Stimulated activated CD4-positive, alpha-beta T cell treated with anti-CD3 and anti-CD28 coated beads, Interleukin-15, amount 100 ng/mL, for 24 hours (primary cell): ENCODE measurements around the gene SH3BP4.
"Not testable (repeated sequence)": the region's sequence is repeated elsewhere in the genome, so short reads cannot be mapped to it uniquely, and the experiment has no call there.

Experiments
- DNase-seq: peaks from one replicate; pipeline ENCODE4 v3.0.0-alpha.2; 2020

Gene SH3BP4

GRCh38 chr2:235001237-235002133 is 49.7 kb downstream of the SH3BP4 start:
- DNase-seq = no peak

- no peak for DNase-seq
These were observed 50.6 kb downstream of the SH3BP4 start for GRCh38 chr2:235002198-235003095.

- no peak for DNase-seq
These were observed 51.4 kb downstream of the SH3BP4 start for GRCh38 chr2:235003096-235003775.

GRCh38 chr2:235004329-235004903 is 52.6 kb downstream of the SH3BP4 start:
- no peak for DNase-seq

- no peak for DNase-seq
These were observed 53.2 kb downstream of the SH3BP4 start for GRCh38 chr2:235005023-235005422.

- no peak for DNase-seq
These were observed 53.9 kb downstream of the SH3BP4 start for GRCh38 chr2:235005603-235006259.

- no peak for DNase-seq
These were observed 54.6 kb downstream of the SH3BP4 start for GRCh38 chr2:235006461-235006860.

- no peak for DNase-seq
These were observed 55.2 kb downstream of the SH3BP4 start for GRCh38 chr2:235006986-235007385.

- DNase-seq = no peak
These were observed 56.0 kb downstream of the SH3BP4 start for GRCh38 chr2:235007664-235008457.

- no peak for DNase-seq
These were observed 56.8 kb downstream of the SH3BP4 start for GRCh38 chr2:235008584-235009044.

GRCh38 chr2:235009081-235009480 is 57.3 kb downstream of the SH3BP4 start:
- DNase-seq = no peak

GRCh38 chr2:235010117-235010714 is 58.4 kb downstream of the SH3BP4 start:
- no peak for DNase-seq

- no peak for DNase-seq
These were observed 59.8 kb downstream of the SH3BP4 start for GRCh38 chr2:235011607-235011928.

GRCh38 chr2:235011929-235012631 is 60.3 kb downstream of the SH3BP4 start:
- no peak for DNase-seq

- DNase-seq = no peak
These were observed 65.6 kb downstream of the SH3BP4 start for GRCh38 chr2:235017441-235017840.

- DNase-seq = no peak
These were observed 67.0 kb downstream of the SH3BP4 start for GRCh38 chr2:235018838-235019237.

GRCh38 chr2:235020141-235020540 is 68.3 kb downstream of the SH3BP4 start:
- not testable (repeated sequence) for DNase-seq

- DNase-seq = no peak
These were observed 69.9 kb downstream of the SH3BP4 start for GRCh38 chr2:235021752-235022151.

GRCh38 chr2:235024191-235024860 is 72.5 kb downstream of the SH3BP4 start:
- DNase-seq = no peak
